SK-N-SH treated with all-trans-retinoic acid at 6 μM for 48 hours (cell line): ENCODE results near the gene SKAP2.

ENCODE experiments used
- ATAC-seq: fragments of 200-7000 bp; cut with Tn5 transposase; 3 replicates; pipeline ENCODE4 v1.9.1; 2020; ENCODE audit warnings: mild to moderate bottlenecking, moderate library complexity
- ARNTL ChIP-seq: fragments of 450-650 bp; formaldehyde crosslinking; IDR thresholded peaks from 2 replicates; pipeline ENCODE4 v1.5.0; 2020; ENCODE audit warnings: low read depth, mild to moderate bottlenecking, moderate library complexity, borderline replicate concordance
- BACH2 ChIP-seq: fragments of 250-450 bp; sonication (Bioruptor Pico); IDR thresholded peaks from 2 replicates; pipeline ENCODE4 v1.9.0; 2021; ENCODE audit warnings: mild to moderate bottlenecking, borderline replicate concordance
- CSDC2 ChIP-seq: fragments of 250-450 bp; sonication (Bioruptor Pico); IDR thresholded peaks from 2 replicates; pipeline ENCODE4 v1.5.0; 2020; ENCODE audit warnings: mild to moderate bottlenecking, moderate library complexity
- ESRRG ChIP-seq: fragments of 250-450 bp; sonication (Bioruptor Pico); IDR thresholded peaks from 2 replicates; pipeline ENCODE4 v1.6.1; 2021; ENCODE audit warnings: mild to moderate bottlenecking
- GLIS3 ChIP-seq: fragments of 250-450 bp; sonication (Bioruptor Pico); IDR thresholded peaks from 2 replicates; pipeline ENCODE4 v1.5.0; 2020; ENCODE audit warnings: mild to moderate bottlenecking, moderate library complexity
- ISL1 ChIP-seq: fragments of 250-450 bp; sonication (Bioruptor Pico); IDR thresholded peaks from 2 replicates; pipeline ENCODE4 v2.1.2; 2022; ENCODE audit warnings: mild to moderate bottlenecking, moderate library complexity
- OSR1 ChIP-seq: fragments of 250-450 bp; sonication (Bioruptor Pico); IDR thresholded peaks from 2 replicates; pipeline ENCODE4 v1.8.0; 2022; ENCODE audit warnings: moderate library complexity, mild to moderate bottlenecking, inconsistent platforms
- RARB ChIP-seq: fragments of 250-450 bp; sonication (Bioruptor Pico); IDR thresholded peaks from 2 replicates; pipeline ENCODE4 v1.8.0; 2021; ENCODE audit warnings: mild to moderate bottlenecking, moderate library complexity
- SNAI2 ChIP-seq: fragments of 250-450 bp; sonication (Bioruptor Pico); IDR thresholded peaks from 2 replicates; pipeline ENCODE4 v1.5.0; 2020; ENCODE audit warnings: mild to moderate bottlenecking, moderate library complexity
- TCF4 ChIP-seq: fragments of 250-450 bp; sonication (Bioruptor Pico); IDR thresholded peaks from 2 replicates; pipeline ENCODE4 v1.8.0; 2021; ENCODE audit warnings: mild to moderate bottlenecking, moderate library complexity, borderline replicate concordance
- TOX ChIP-seq: fragments of 250-450 bp; sonication (Bioruptor Pico); IDR thresholded peaks from 2 replicates; pipeline ENCODE4 v1.8.0; 2021; ENCODE audit warnings: mild to moderate bottlenecking, moderate library complexity, borderline replicate concordance
- ZC3H10 ChIP-seq: fragments of 250-450 bp; sonication (Bioruptor Pico); IDR thresholded peaks from 2 replicates; pipeline ENCODE4 v1.5.1; 2021; ENCODE audit warnings: mild to moderate bottlenecking, moderate library complexity
- ZFP3 ChIP-seq: fragments of 250-450 bp; sonication (Bioruptor Pico); IDR thresholded peaks from 2 replicates; pipeline ENCODE4 v1.5.0; 2020; ENCODE audit warnings: mild to moderate bottlenecking, moderate library complexity
- ZFP30 ChIP-seq: fragments of 450-650 bp; formaldehyde crosslinking; IDR thresholded peaks from 2 replicates; pipeline ENCODE4 v1.5.0; 2022; ENCODE audit warnings: mild to moderate bottlenecking, moderate library complexity
- ZNF565 ChIP-seq: fragments of 450-650 bp; formaldehyde crosslinking; conservative IDR thresholded peaks from 2 replicates; pipeline ENCODE4 v1.5.0; 2020; ENCODE audit warnings: low read depth, mild to moderate bottlenecking, moderate library complexity
- ZNF70 ChIP-seq: fragments of 450-650 bp; formaldehyde crosslinking; IDR thresholded peaks from 2 replicates; pipeline ENCODE4 v1.5.0; 2020; ENCODE audit warnings: mild to moderate bottlenecking, moderate library complexity
- ZNF8 ChIP-seq: fragments of 450-650 bp; formaldehyde crosslinking; IDR thresholded peaks from 2 replicates; pipeline ENCODE4 v1.5.0; 2020; ENCODE audit warnings: mild to moderate bottlenecking, moderate library complexity
- TF ChIP-seq, protein P1 (sequence below): fragments of 250-450 bp; sonication (Bioruptor Pico); IDR thresholded peaks from 2 replicates; pipeline ENCODE4 v1.5.0; 2020; ENCODE audit warnings: mild to moderate bottlenecking, moderate library complexity
- TF ChIP-seq, protein P2 (sequence below): fragments of 250-450 bp; sonication (Bioruptor Pico); IDR thresholded peaks from 2 replicates; pipeline ENCODE4 v1.8.0; 2020; ENCODE audit warnings: mild to moderate bottlenecking, moderate library complexity, borderline replicate concordance
- TF ChIP-seq, protein P3 (sequence below): fragments of 250-450 bp; sonication (Bioruptor Pico); IDR thresholded peaks from 2 replicates; pipeline ENCODE4 v1.5.1; 2021; ENCODE audit warnings: mild to moderate bottlenecking, moderate library complexity
- TF ChIP-seq, protein P4 (sequence below): fragments of 250-450 bp; sonication (Bioruptor Pico); IDR thresholded peaks from 2 replicates; pipeline ENCODE4 v1.5.1; 2020; ENCODE audit warnings: low read depth, mild to moderate bottlenecking, moderate library complexity

The SKAP2 gene

DNA sequence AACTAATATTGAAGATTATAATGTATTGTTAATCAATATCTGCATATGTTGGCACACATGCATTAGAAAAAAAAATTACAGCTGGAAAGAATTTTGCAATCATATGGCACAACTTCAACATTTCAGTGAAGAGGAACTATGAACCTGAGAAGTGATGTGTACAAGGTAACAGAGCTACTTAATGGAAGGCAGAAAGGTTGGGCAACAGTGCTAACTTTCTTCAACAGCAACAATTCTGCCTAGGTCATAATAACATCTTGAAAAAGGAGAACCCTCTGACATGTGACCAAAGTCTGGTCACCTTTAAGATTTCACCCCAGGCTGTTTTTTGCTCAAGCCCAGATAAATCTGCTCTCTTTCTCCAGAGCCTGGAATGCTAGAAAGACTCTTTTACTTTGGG is 47.9 kb upstream of the SKAP2 start:
- no peak for TF ChIP-seq ESRRG (CRISPR knock-in tag)
- TF ChIP-seq, protein P1, sequence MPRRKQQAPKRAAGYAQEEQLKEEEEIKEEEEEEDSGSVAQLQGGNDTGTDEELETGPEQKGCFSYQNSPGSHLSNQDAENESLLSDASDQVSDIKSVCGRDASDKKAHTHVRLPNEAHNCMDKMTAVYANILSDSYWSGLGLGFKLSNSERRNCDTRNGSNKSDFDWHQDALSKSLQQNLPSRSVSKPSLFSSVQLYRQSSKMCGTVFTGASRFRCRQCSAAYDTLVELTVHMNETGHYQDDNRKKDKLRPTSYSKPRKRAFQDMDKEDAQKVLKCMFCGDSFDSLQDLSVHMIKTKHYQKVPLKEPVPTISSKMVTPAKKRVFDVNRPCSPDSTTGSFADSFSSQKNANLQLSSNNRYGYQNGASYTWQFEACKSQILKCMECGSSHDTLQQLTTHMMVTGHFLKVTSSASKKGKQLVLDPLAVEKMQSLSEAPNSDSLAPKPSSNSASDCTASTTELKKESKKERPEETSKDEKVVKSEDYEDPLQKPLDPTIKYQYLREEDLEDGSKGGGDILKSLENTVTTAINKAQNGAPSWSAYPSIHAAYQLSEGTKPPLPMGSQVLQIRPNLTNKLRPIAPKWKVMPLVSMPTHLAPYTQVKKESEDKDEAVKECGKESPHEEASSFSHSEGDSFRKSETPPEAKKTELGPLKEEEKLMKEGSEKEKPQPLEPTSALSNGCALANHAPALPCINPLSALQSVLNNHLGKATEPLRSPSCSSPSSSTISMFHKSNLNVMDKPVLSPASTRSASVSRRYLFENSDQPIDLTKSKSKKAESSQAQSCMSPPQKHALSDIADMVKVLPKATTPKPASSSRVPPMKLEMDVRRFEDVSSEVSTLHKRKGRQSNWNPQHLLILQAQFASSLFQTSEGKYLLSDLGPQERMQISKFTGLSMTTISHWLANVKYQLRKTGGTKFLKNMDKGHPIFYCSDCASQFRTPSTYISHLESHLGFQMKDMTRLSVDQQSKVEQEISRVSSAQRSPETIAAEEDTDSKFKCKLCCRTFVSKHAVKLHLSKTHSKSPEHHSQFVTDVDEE (CRISPR knock-in tag), result no peak
- no peak for TF ChIP-seq TCF4 (CRISPR knock-in tag)
- no peak for TF ChIP-seq BACH2 (CRISPR knock-in tag)
- TF ChIP-seq CSDC2, result no peak
- no peak for TF ChIP-seq ZFP30 (CRISPR knock-in tag)
- TF ChIP-seq SNAI2, result no peak
- TF ChIP-seq ARNTL (CRISPR knock-in tag), result no peak
- no peak for TF ChIP-seq ZFP3
- TF ChIP-seq GLIS3 (CRISPR knock-in tag), result no peak
- TF ChIP-seq, all 23 proteins: peak for 0

DNA sequence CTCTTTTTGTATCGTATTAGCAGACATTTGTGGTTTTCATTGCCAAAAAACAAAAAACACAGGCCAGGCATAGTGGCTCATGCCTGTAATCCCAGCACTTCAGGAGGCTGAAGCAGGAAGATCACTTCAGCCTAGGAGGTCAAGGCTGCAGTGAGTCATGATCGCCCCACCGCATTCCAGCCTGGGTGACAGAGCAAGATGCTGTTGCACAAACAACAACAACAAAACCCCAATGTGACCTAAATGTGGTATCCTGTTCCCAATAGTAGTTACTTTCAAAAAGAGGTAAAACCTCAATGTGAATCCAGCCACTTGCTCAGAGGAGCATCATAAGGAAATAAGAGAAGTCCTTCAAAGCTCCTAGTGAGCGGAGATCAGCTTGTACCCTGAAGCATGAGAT is 45.8 kb upstream of the SKAP2 start:
- ATAC-seq, result no peak
- TF ChIP-seq BACH2 (CRISPR knock-in tag), result no peak
- TF ChIP-seq ZFP30 (CRISPR knock-in tag), result no peak
- no peak for TF ChIP-seq GLIS3 (CRISPR knock-in tag)
- no peak for TF ChIP-seq ESRRG (CRISPR knock-in tag)
- TF ChIP-seq CSDC2, result no peak
- TF ChIP-seq, protein P2, sequence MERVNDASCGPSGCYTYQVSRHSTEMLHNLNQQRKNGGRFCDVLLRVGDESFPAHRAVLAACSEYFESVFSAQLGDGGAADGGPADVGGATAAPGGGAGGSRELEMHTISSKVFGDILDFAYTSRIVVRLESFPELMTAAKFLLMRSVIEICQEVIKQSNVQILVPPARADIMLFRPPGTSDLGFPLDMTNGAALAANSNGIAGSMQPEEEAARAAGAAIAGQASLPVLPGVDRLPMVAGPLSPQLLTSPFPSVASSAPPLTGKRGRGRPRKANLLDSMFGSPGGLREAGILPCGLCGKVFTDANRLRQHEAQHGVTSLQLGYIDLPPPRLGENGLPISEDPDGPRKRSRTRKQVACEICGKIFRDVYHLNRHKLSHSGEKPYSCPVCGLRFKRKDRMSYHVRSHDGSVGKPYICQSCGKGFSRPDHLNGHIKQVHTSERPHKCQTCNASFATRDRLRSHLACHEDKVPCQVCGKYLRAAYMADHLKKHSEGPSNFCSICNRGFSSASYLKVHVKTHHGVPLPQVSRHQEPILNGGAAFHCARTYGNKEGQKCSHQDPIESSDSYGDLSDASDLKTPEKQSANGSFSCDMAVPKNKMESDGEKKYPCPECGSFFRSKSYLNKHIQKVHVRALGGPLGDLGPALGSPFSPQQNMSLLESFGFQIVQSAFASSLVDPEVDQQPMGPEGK (CRISPR knock-in tag), result no peak
- TF ChIP-seq, all 23 proteins: peak for 0

More for the DNA sequence above, 47.9 kb upstream of the SKAP2 start:
- no peak for ATAC-seq

DNA sequence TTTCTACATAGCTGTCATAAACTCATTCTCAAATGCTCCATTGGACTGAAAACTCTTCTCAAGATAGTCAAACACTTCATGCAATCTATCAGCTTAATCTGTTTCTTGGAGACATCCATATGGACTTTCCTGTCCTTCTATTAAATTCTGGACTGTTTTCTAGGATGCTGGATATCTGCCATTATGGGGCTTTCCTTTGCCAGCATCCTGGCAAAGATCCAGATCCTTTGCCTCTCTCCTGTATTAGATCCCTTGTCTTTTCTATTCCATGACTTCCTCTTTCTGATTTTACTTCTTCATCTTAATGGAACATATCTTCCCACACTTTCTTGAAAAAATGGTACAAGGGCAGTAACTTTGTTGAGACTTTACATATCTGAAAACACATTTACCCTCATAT is 35.9 kb upstream of the SKAP2 start:
- TF ChIP-seq ZNF565 (no peak), RARB (CRISPR knock-in tag) (no peak), ARNTL (CRISPR knock-in tag) (no peak), CSDC2 (no peak), ZNF8 (CRISPR knock-in tag) (no peak), TOX (CRISPR knock-in tag) (no peak), TCF4 (CRISPR knock-in tag) (no peak), ZNF70 (CRISPR knock-in tag) (no peak), ZC3H10 (CRISPR knock-in tag) (no peak), GLIS3 (CRISPR knock-in tag) (no peak), ZFP3 (no peak), BACH2 (CRISPR knock-in tag) (no peak)
- TF ChIP-seq, protein P3, sequence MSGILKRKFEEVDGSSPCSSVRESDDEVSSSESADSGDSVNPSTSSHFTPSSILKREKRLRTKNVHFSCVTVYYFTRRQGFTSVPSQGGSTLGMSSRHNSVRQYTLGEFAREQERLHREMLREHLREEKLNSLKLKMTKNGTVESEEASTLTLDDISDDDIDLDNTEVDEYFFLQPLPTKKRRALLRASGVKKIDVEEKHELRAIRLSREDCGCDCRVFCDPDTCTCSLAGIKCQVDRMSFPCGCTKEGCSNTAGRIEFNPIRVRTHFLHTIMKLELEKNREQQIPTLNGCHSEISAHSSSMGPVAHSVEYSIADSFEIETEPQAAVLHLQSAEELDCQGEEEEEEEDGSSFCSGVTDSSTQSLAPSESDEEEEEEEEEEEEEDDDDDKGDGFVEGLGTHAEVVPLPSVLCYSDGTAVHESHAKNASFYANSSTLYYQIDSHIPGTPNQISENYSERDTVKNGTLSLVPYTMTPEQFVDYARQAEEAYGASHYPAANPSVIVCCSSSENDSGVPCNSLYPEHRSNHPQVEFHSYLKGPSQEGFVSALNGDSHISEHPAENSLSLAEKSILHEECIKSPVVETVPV (CRISPR knock-in tag), result no peak
- TF ChIP-seq, protein P1 (CRISPR knock-in tag), result no peak
- no peak for ATAC-seq

DNA sequence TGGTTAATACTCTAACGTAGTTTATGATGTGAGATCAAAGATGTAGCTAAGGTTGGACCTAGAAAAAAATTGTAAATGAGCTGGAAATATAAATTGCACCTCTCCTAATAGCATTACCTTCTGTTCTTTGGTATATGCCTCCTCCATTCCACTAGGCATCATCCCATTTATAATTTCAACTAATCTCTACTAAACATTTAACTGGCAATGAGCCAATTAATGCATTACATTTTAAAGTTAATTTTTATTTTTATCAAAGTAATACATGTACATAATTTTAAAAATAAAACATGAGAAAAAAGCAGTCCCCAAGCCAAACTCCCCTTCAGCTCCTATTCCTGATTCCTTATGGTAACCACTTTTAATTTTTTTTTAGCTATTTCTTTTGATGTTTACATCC is 35.1 kb upstream of the SKAP2 start:
- no peak for ATAC-seq
- TF ChIP-seq, protein P4, sequence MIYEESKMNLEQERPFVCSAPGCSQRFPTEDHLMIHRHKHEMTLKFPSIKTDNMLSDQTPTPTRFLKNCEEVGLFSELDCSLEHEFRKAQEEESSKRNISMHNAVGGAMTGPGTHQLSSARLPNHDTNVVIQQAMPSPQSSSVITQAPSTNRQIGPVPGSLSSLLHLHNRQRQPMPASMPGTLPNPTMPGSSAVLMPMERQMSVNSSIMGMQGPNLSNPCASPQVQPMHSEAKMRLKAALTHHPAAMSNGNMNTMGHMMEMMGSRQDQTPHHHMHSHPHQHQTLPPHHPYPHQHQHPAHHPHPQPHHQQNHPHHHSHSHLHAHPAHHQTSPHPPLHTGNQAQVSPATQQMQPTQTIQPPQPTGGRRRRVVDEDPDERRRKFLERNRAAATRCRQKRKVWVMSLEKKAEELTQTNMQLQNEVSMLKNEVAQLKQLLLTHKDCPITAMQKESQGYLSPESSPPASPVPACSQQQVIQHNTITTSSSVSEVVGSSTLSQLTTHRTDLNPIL (CRISPR knock-in tag), result no peak
- no peak for TF ChIP-seq ESRRG (CRISPR knock-in tag)
- no peak for TF ChIP-seq TCF4 (CRISPR knock-in tag)
- no peak for TF ChIP-seq ISL1
- TF ChIP-seq SNAI2, result no peak
- no peak for TF ChIP-seq BACH2 (CRISPR knock-in tag)
- TF ChIP-seq ZNF565, result no peak
- TF ChIP-seq, protein P3 (CRISPR knock-in tag), result no peak
- TF ChIP-seq TOX (CRISPR knock-in tag), result no peak
- TF ChIP-seq ZNF70 (CRISPR knock-in tag), result no peak
- no peak for TF ChIP-seq OSR1
